Neural crest cell (in vitro differentiated cells): ENCODE results near the gene SLFN12L. TPM values are rescaled to one million over a fixed set of nuclear protein-coding genes. Genes with fewer than 3 reads are reported as not detected.
"Not testable (repeated sequence)": the region's sequence is repeated elsewhere in the genome, so short reads cannot be mapped to it uniquely, and the experiment has no call there.

ENCODE experiments used
- DNase-seq: peaks from one replicate; pipeline ENCODE4 v3.0.0; 2021; ENCODE audit warnings: low read depth, mixed read lengths, low spot score
- H3K27ac Mint-ChIP-seq: one replicate; pipeline ENCODE4 v1.8.0; 2021; ENCODE audit warnings: mild to moderate bottlenecking, mixed read lengths; ENCODE audit not compliant: unreplicated experiment
- H3K27me3 Mint-ChIP-seq: 2 replicates; pipeline ENCODE4 v1.8.0; 2021; ENCODE audit warnings: low read depth, mild to moderate bottlenecking, mixed read lengths
- H3K36me3 Mint-ChIP-seq: 2 replicates; pipeline ENCODE4 v1.8.0; 2021; ENCODE audit warnings: low read depth, mild to moderate bottlenecking, mixed read lengths
- H3K4me1 Mint-ChIP-seq: 2 replicates; pipeline ENCODE4 v1.8.0; 2021; ENCODE audit warnings: mixed read lengths
- H3K4me3 Mint-ChIP-seq: one replicate; pipeline ENCODE4 v1.8.0; 2021; ENCODE audit warnings: mild to moderate bottlenecking, mixed read lengths
- H3K9me3 Mint-ChIP-seq: 2 replicates; pipeline ENCODE4 v1.8.0; 2021; ENCODE audit warnings: mixed read lengths
- CTCF ChIP-seq: fragments of 200-600 bp; sonication (generic); conservative IDR thresholded peaks from 2 replicates; pipeline ENCODE4 v1.5.0; 2021; ENCODE audit warnings: antibody characterized with exemption, mild to moderate bottlenecking
- total RNA-seq: library from RNA; stranded (reverse); gene quantifications from 2 replicates; pipeline ENCODE4 v1.2.1, GENCODE V29; 2021

The SLFN12L gene
- total RNA-seq, 1 donor from 2014 or later: not detected

- H3K4me1 Mint-ChIP-seq: no peaks in the 10 kb centered on the region
- H3K9me3 Mint-ChIP-seq: no peaks in the 10 kb centered on the region
- H3K4me3 Mint-ChIP-seq: no peak overlapping the region
- DNase-seq: no peak
- no peak overlapping the region for H3K27ac Mint-ChIP-seq
- TF ChIP-seq CTCF: no peak
- H3K36me3 Mint-ChIP-seq: no peaks in the 10 kb centered on the region
- peaks cover 66% of the 10 kb centered on the region for H3K27me3 Mint-ChIP-seq
These were observed 5.5 kb upstream of the SLFN12L start for GRCh38 chr17:35542990-35543389.

GRCh38 chr17:35541434-35541833 lies 4.0 kb upstream of the SLFN12L start:
- Mint-ChIP-seq H3K36me3 (no peaks in the 10 kb centered on the region), H3K4me1 (no peaks in the 10 kb centered on the region), H3K27ac (no peak overlapping the region), H3K9me3 (no peaks in the 10 kb centered on the region), H3K4me3 (no peak overlapping the region), H3K27me3 (peaks cover 52% of the 10 kb centered on the region)
- no peak for DNase-seq
- no peak for TF ChIP-seq CTCF

GRCh38 chr17:35540589-35541404 lies 3.3 kb upstream of the SLFN12L start:
- no peaks in the 10 kb centered on the region for H3K36me3 Mint-ChIP-seq
- no peak for DNase-seq
- H3K27ac Mint-ChIP-seq: no peak overlapping the region
- H3K27me3 Mint-ChIP-seq: peaks cover 51% of the 10 kb centered on the region
- H3K9me3 Mint-ChIP-seq: no peaks in the 10 kb centered on the region
- no peak for TF ChIP-seq CTCF
- no peaks in the 10 kb centered on the region for H3K4me1 Mint-ChIP-seq
- H3K4me3 Mint-ChIP-seq: no peak overlapping the region

- no peaks in the 10 kb centered on the region for H3K9me3 Mint-ChIP-seq
- TF ChIP-seq CTCF: peak; percentile 7
- no peak overlapping the region for H3K27ac Mint-ChIP-seq
- no peaks in the 10 kb centered on the region for H3K4me1 Mint-ChIP-seq
- no peaks in the 10 kb centered on the region for H3K36me3 Mint-ChIP-seq
- DNase-seq: no peak
- H3K4me3 Mint-ChIP-seq: no peak overlapping the region
- H3K27me3 Mint-ChIP-seq: peaks cover 39% of the 10 kb centered on the region
These were observed 2.2 kb upstream of the SLFN12L start for GRCh38 chr17:35539659-35540026.

- no peak for TF ChIP-seq CTCF
- Mint-ChIP-seq H3K36me3 (no peaks in the 10 kb centered on the region), H3K9me3 (no peaks in the 10 kb centered on the region), H3K27me3 (peaks cover 23% of the 10 kb centered on the region), H3K4me3 (no peak overlapping the region), H3K4me1 (no peaks in the 10 kb centered on the region), H3K27ac (no peak overlapping the region)
- DNase-seq: no peak
These were observed 760 bp downstream of the SLFN12L start for GRCh38 chr17:35536664-35537171.

GRCh38 chr17:35535406-35535805 lies 2.1 kb downstream of the SLFN12L start:
- peaks cover 13% of the 10 kb centered on the region for H3K27me3 Mint-ChIP-seq
- DNase-seq, H3K4me1 Mint-ChIP-seq, H3K4me3 Mint-ChIP-seq, H3K27ac Mint-ChIP-seq, H3K9me3 Mint-ChIP-seq, H3K36me3 Mint-ChIP-seq: not testable (repeated sequence)
